HG03378 (cell line): Measurements from ENCODE around the gene RELL1.

Source experiments
- ATAC-seq: cut with Tn5 transposase; IDR thresholded peaks from one replicate; pipeline ENCODE4 v1.9.1; 2021; ENCODE audit warnings: mild to moderate bottlenecking, moderate library complexity; ENCODE audit not compliant: unreplicated experiment

Gene RELL1

GRCh38 chr4:37641886-37642849 is 44.0 kb downstream of the RELL1 start:
- ATAC-seq, result no peak

GRCh38 chr4:37641352-37641751 is 44.8 kb downstream of the RELL1 start:
- ATAC-seq, result no peak

GRCh38 chr4:37639551-37640285 is 46.5 kb downstream of the RELL1 start:
- ATAC-seq, result no peak

- no peak for ATAC-seq
Observed at GRCh38 chr4:37635155-37635554, 51.0 kb downstream of the RELL1 start.

- no peak for ATAC-seq
Observed at GRCh38 chr4:37634180-37634579, 52.0 kb downstream of the RELL1 start.

- no peak for ATAC-seq
Observed at GRCh38 chr4:37632836-37633235, 53.3 kb downstream of the RELL1 start.

- ATAC-seq, result no peak
Observed at GRCh38 chr4:37631551-37631950, 54.6 kb downstream of the RELL1 start.

GRCh38 chr4:37629713-37630112 is 56.5 kb downstream of the RELL1 start:
- no peak for ATAC-seq

- ATAC-seq, result no peak
Observed at GRCh38 chr4:37628977-37629609, 57.1 kb downstream of the RELL1 start.

- ATAC-seq, result no peak
Observed at GRCh38 chr4:37627263-37627662, 58.9 kb downstream of the RELL1 start.

GRCh38 chr4:37625499-37625898 is 60.7 kb downstream of the RELL1 start:
- no peak for ATAC-seq

GRCh38 chr4:37623940-37624339 is 62.2 kb downstream of the RELL1 start:
- no peak for ATAC-seq

- ATAC-seq, result no peak
Observed at GRCh38 chr4:37623125-37623524, 63.1 kb downstream of the RELL1 start.

- ATAC-seq, result no peak
Observed at GRCh38 chr4:37620176-37620575, 66.0 kb downstream of the RELL1 start.

- ATAC-seq, result no peak
Observed at GRCh38 chr4:37615720-37616063, 70.5 kb downstream of the RELL1 start.

- ATAC-seq, result no peak
Observed at GRCh38 chr4:37615059-37615719, 71.0 kb downstream of the RELL1 start.

- no peak for ATAC-seq
Observed at GRCh38 chr4:37612811-37613210, 73.4 kb downstream of the RELL1 start.

- ATAC-seq, result no peak
Observed at GRCh38 chr4:37609626-37610025, 76.5 kb downstream of the RELL1 start.

GRCh38 chr4:37607018-37607417 is 79.2 kb downstream of the RELL1 start:
- ATAC-seq, result no peak

- ATAC-seq, result no peak
Observed at GRCh38 chr4:37605843-37606565, 80.2 kb downstream of the RELL1 start.
